ENCODE results near the gene SMYD3. TPM values are rescaled to one million over a fixed set of nuclear protein-coding genes. Genes with fewer than 3 reads are reported as not detected.

The SMYD3 gene
- total RNA-seq, 4 donors from 2014 or later = 12.0 to 15.0 (median 13.2) TPM

GRCh38 chr1:245807306-245807705 is 699.8 kb downstream of the SMYD3 start:
- Histone ChIP-seq H3K27me3 (no peaks in the 10 kb centered on the region), H3K36me3 (no peaks in the 10 kb centered on the region), H3K4me3 (no peak overlapping the region), H3K4me1 (no peaks in the 10 kb centered on the region), H3K9me3 (no peaks in the 10 kb centered on the region), H3K27ac (replicated peaks in 1 of 4) (no peak overlapping the region)
- TF ChIP-seq POLR2AphosphoS5 (IDR thresholded peaks at IDR 0.05) (no peak), EP300 (IDR thresholded peaks at IDR 0.05) (no peak), CTCF (IDR thresholded peaks at IDR 0.05) (no peak)
- no peak for DNase-seq (ENCODE audit: extremely low spot score)
- intact Hi-C loops (cut with DNase I) = no loop called here
- WGBS = 92% methylated on average over 10 of the region's 10 CpGs

GRCh38 chr1:245805532-245805931 is 701.5 kb downstream of the SMYD3 start:
- H3K36me3 ChIP-seq = no peaks in the 10 kb centered on the region

GRCh38 chr1:245804696-245805095 is 702.4 kb downstream of the SMYD3 start:
- no peak for TF ChIP-seq POLR2AphosphoS5 (IDR thresholded peaks at IDR 0.05)
- Histone ChIP-seq H3K4me1 (no peaks in the 10 kb centered on the region), H3K4me3 (no peak overlapping the region), H3K27ac (replicated peaks in 1 of 4) (no peak overlapping the region), H3K27me3 (no peaks in the 10 kb centered on the region), H3K36me3 (no peaks in the 10 kb centered on the region), H3K9me3 (no peaks in the 10 kb centered on the region)
- intact Hi-C loops (cut with DNase I) = no loop called here
- no peak for DNase-seq (ENCODE audit: extremely low spot score)
- 93% methylated on average over 4 of the region's 4 CpGs for WGBS

More at GRCh38 chr1:245805532-245805931, 701.5 kb downstream of the SMYD3 start:
- WGBS = 0% methylated on average over 1 of the region's 1 CpG
- no peaks in the 10 kb centered on the region for H3K4me1 ChIP-seq
- no peak overlapping the region for H3K27ac ChIP-seq (replicated peaks in 1 of 4)
- no peak for TF ChIP-seq CTCF (IDR thresholded peaks at IDR 0.05)
- no peak for TF ChIP-seq POLR2A (IDR thresholded peaks at IDR 0.05; ENCODE audit: low read depth)
- no peak for TF ChIP-seq POLR2AphosphoS5 (IDR thresholded peaks at IDR 0.05)
- no peak for TF ChIP-seq EP300 (IDR thresholded peaks at IDR 0.05)
- intact Hi-C loops (cut with DNase I) = no loop called here
- H3K9me3 ChIP-seq = no peaks in the 10 kb centered on the region
- no peak for DNase-seq (ENCODE audit: extremely low spot score)
- H3K27me3 ChIP-seq = no peaks in the 10 kb centered on the region
- no peak overlapping the region for H3K4me3 ChIP-seq

- intact Hi-C loops (cut with DNase I) = no loop called here
- Histone ChIP-seq H3K36me3 (no peaks in the 10 kb centered on the region), H3K27me3 (no peaks in the 10 kb centered on the region), H3K4me3 (no peak overlapping the region), H3K4me1 (no peaks in the 10 kb centered on the region), H3K27ac (replicated peaks in 1 of 4) (no peak overlapping the region), H3K9me3 (no peaks in the 10 kb centered on the region)
- DNase-seq (ENCODE audit: extremely low spot score) = no peak
- no peak for TF ChIP-seq CTCF (IDR thresholded peaks at IDR 0.05)
- no peak for TF ChIP-seq POLR2AphosphoS5 (IDR thresholded peaks at IDR 0.05)
- no peak for TF ChIP-seq POLR2A (IDR thresholded peaks at IDR 0.05; ENCODE audit: low read depth)
- no peak for TF ChIP-seq EP300 (IDR thresholded peaks at IDR 0.05)
- WGBS = 88% methylated on average over 5 of the region's 5 CpGs
Measured at GRCh38 chr1:245803666-245804037, 703.4 kb downstream of the SMYD3 start.

GRCh38 chr1:245802941-245803665 is 704.0 kb downstream of the SMYD3 start:
- H3K27ac ChIP-seq (replicated peaks in 1 of 4) = no peak overlapping the region
- no peak overlapping the region for H3K4me3 ChIP-seq
- TF ChIP-seq POLR2AphosphoS5 (IDR thresholded peaks at IDR 0.05) (no peak), EP300 (IDR thresholded peaks at IDR 0.05) (no peak), POLR2A (IDR thresholded peaks at IDR 0.05; ENCODE audit: low read depth) (no peak), CTCF (IDR thresholded peaks at IDR 0.05) (no peak)
- no peaks in the 10 kb centered on the region for H3K36me3 ChIP-seq
- H3K27me3 ChIP-seq = no peaks in the 10 kb centered on the region
- no peaks in the 10 kb centered on the region for H3K4me1 ChIP-seq
- intact Hi-C loops (cut with DNase I) = no loop called here
- no peaks in the 10 kb centered on the region for H3K9me3 ChIP-seq
- 94% methylated on average over 9 of the region's 9 CpGs for WGBS
- DNase-seq (ENCODE audit: extremely low spot score) = no peak
